Neural cell (in vitro differentiated cells): ENCODE measurements around the gene RBM20. TPM values are rescaled to one million over a fixed set of nuclear protein-coding genes. Genes with fewer than 3 reads are reported as not detected.

Experiments
- H2AFZ ChIP-seq: fragments of 200-600, 300-800 bp; sonication (generic), shearing (Covaris generic); 2 replicates; pipeline ENCODE4 v1.6.0; 2014; ENCODE audit warnings: low read depth, mild to moderate bottlenecking, antibody characterized with exemption, low read length, moderate library complexity
- H3F3A ChIP-seq: fragments of 200-600 bp; shearing (Covaris generic); 2 replicates; pipeline ENCODE4 v1.6.1; 2016; ENCODE audit warnings: mild to moderate bottlenecking, moderate library complexity, mixed read lengths, antibody characterized with exemption, low read length; ENCODE audit not compliant: insufficient read depth, poor library complexity, severe bottlenecking
- H3K27ac ChIP-seq: fragments of 200-600, 300-800 bp; sonication (generic), shearing (Covaris generic); 2 replicates; pipeline ENCODE4 v1.5.1; 2014; ENCODE audit warnings: mild to moderate bottlenecking, low read length, moderate library complexity
- H3K27me3 ChIP-seq: fragments of 300-800, 200-600 bp; sonication (generic), shearing (Covaris generic); 2 replicates; pipeline ENCODE4 v1.6.0; 2014; ENCODE audit warnings: mild to moderate bottlenecking, low read depth, low read length, moderate library complexity; ENCODE audit not compliant: insufficient read depth
- H3K36me3 ChIP-seq: fragments of 300-800, 200-600 bp; sonication (generic), shearing (Covaris generic); 2 replicates; pipeline ENCODE4 v1.5.1; 2014; ENCODE audit warnings: mild to moderate bottlenecking, antibody characterized with exemption, low read length, moderate library complexity; ENCODE audit not compliant: insufficient read depth
- H3K4me2 ChIP-seq: fragments of 300-800, 200-600 bp; sonication (generic), shearing (Covaris generic); 2 replicates; pipeline ENCODE4 v1.6.0; 2014; ENCODE audit warnings: mild to moderate bottlenecking, low read length
- H3K4me3 ChIP-seq: fragments of 300-800, 200-600 bp; sonication (generic), shearing (Covaris generic); 2 replicates; pipeline ENCODE4 v1.5.1; 2014; ENCODE audit warnings: mild to moderate bottlenecking, low read length, moderate library complexity
- H3K79me2 ChIP-seq: fragments of 200-600 bp; shearing (Covaris generic); replicated peaks from 2 replicates; pipeline ENCODE4 v1.6.0; 2014; ENCODE audit warnings: mild to moderate bottlenecking, low read length, moderate library complexity; ENCODE audit not compliant: insufficient read depth
- H3K9ac ChIP-seq: fragments of 300-800, 200-600 bp; sonication (generic), shearing (Covaris generic); 2 replicates; pipeline ENCODE4 v1.6.1; 2016; ENCODE audit warnings: mild to moderate bottlenecking, low read length, mixed read lengths
- H3K9me2 ChIP-seq: fragments of 200-600 bp; shearing (Covaris generic); 2 replicates; pipeline ENCODE4 v1.6.1; 2016; ENCODE audit warnings: mild to moderate bottlenecking, low read length, mixed read lengths; ENCODE audit not compliant: insufficient read depth
- H3K9me3 ChIP-seq: fragments of 200-600, 300-800 bp; sonication (generic), shearing (Covaris generic); 2 replicates; pipeline ENCODE4 v1.6.1; 2016; ENCODE audit warnings: mild to moderate bottlenecking, mixed run types, low read length, moderate library complexity, mixed read lengths
- H4K20me1 ChIP-seq: fragments of 200-600 bp; shearing (Covaris generic); 2 replicates; pipeline ENCODE4 v1.6.1; 2016; ENCODE audit warnings: mild to moderate bottlenecking, mixed run types; ENCODE audit not compliant: insufficient read depth
- CTCF ChIP-seq: fragments of 450-650 bp; IDR thresholded peaks from 2 replicates; pipeline ENCODE4 v1.5.1; 2014; ENCODE audit warnings: antibody characterized with exemption, mild to moderate bottlenecking, moderate library complexity; ENCODE audit not compliant: poor library complexity, severe bottlenecking
- EP300 ChIP-seq: fragments of 450-650 bp; conservative IDR thresholded peaks from 2 replicates; pipeline ENCODE4 v1.6.1; 2014; ENCODE audit warnings: antibody characterized with exemption, mild to moderate bottlenecking, moderate library complexity; ENCODE audit not compliant: poor library complexity, severe bottlenecking
- EZH2 ChIP-seq: fragments of 200-600, 300-800 bp; shearing (Covaris generic), sonication (generic); IDR thresholded peaks from 2 replicates; pipeline ENCODE4 v1.6.1; 2014; ENCODE audit warnings: antibody characterized with exemption, low read length, borderline replicate concordance, mild to moderate bottlenecking; ENCODE audit not compliant: insufficient read depth, poor library complexity, severe bottlenecking
- MXI1 ChIP-seq: fragments of 450-650 bp; conservative IDR thresholded peaks from 2 replicates; pipeline ENCODE4 v1.6.1; 2014; ENCODE audit warnings: antibody characterized with exemption, mild to moderate bottlenecking; ENCODE audit not compliant: poor library complexity, severe bottlenecking
- POLR2AphosphoS5 ChIP-seq: IDR thresholded peaks from 2 replicates; pipeline ENCODE4 v1.6.1; 2012
- RAD21 ChIP-seq: fragments of 450-650 bp; conservative IDR thresholded peaks from 2 replicates; pipeline ENCODE4 v1.6.1; 2014; ENCODE audit warnings: antibody characterized with exemption, mild to moderate bottlenecking, moderate library complexity
- REST ChIP-seq: IDR thresholded peaks from 2 replicates; pipeline ENCODE4 v1.6.1; 2012; ENCODE audit warnings: borderline replicate concordance
- SMC3 ChIP-seq: fragments of 450-650 bp; conservative IDR thresholded peaks from 2 replicates; pipeline ENCODE4 v1.6.1; 2014; ENCODE audit warnings: antibody characterized with exemption, mild to moderate bottlenecking, moderate library complexity; ENCODE audit not compliant: poor library complexity
- TAF1 ChIP-seq: IDR thresholded peaks from 2 replicates; pipeline ENCODE4 v1.6.1; 2012; ENCODE audit warnings: low read depth
- polyA plus RNA-seq: library from polyadenylated mRNA; depleted of rRNA; stranded (reverse); fragments of >200 nt; gene quantifications from 2 replicates; pipeline ENCODE4 v1.2.3, GENCODE V29; 2014

Gene RBM20
- polyA plus RNA-seq, 1 donor from 2014 or later, result 0.07 TPM

- no peak overlapping the region for H2AFZ ChIP-seq
- H3K9me3 ChIP-seq, result no peaks in the 10 kb centered on the region
- TF ChIP-seq SMC3, result no peak
- TF ChIP-seq POLR2AphosphoS5, result no peak
- no peak for TF ChIP-seq CTCF
- TF ChIP-seq REST, result no peak
- no peak for TF ChIP-seq EP300
- no peak for TF ChIP-seq RAD21
- TF ChIP-seq TAF1, result no peak
- no peak for TF ChIP-seq MXI1
- TF ChIP-seq EZH2, result no peak
- no peaks in the 10 kb centered on the region for H3K36me3 ChIP-seq
- no peaks in the 10 kb centered on the region for H3K9me2 ChIP-seq
- no peak overlapping the region for H3K9ac ChIP-seq
- H3K4me3 ChIP-seq, result no peak overlapping the region
- H3K27ac ChIP-seq, result no peak overlapping the region
- no peaks in the 10 kb centered on the region for H3F3A ChIP-seq
- H3K79me2 ChIP-seq, result no peaks in the 10 kb centered on the region
- H3K4me2 ChIP-seq, result no peak overlapping the region
- H4K20me1 ChIP-seq, result no peaks in the 10 kb centered on the region
- no peaks in the 10 kb centered on the region for H3K27me3 ChIP-seq
Measured at GRCh38 chr10:110612087-110612486, 32.0 kb upstream of the RBM20 start.

- Histone ChIP-seq H3K9ac (no peak overlapping the region), H2AFZ (no peak overlapping the region), H3K4me3 (no peak overlapping the region), H3F3A (no peaks in the 10 kb centered on the region), H3K9me3 (no peaks in the 10 kb centered on the region), H3K27me3 (no peaks in the 10 kb centered on the region), H3K9me2 (no peaks in the 10 kb centered on the region), H4K20me1 (no peaks in the 10 kb centered on the region), H3K27ac (no peak overlapping the region), H3K4me2 (no peak overlapping the region), H3K36me3 (no peaks in the 10 kb centered on the region), H3K79me2 (no peaks in the 10 kb centered on the region)
- TF ChIP-seq SMC3, result no peak
- no peak for TF ChIP-seq POLR2AphosphoS5
- TF ChIP-seq TAF1, result no peak
- TF ChIP-seq EP300, result no peak
- no peak for TF ChIP-seq REST
- TF ChIP-seq RAD21, result no peak
- no peak for TF ChIP-seq CTCF
- no peak for TF ChIP-seq EZH2
- TF ChIP-seq MXI1, result no peak
Measured at GRCh38 chr10:110612629-110613028, 31.5 kb upstream of the RBM20 start.
